ENCODE data around the gene SHH. TPM values are rescaled to one million over a fixed set of nuclear protein-coding genes. Genes with fewer than 3 reads are reported as not detected.

The SHH gene
- total and polyA plus RNA-seq, 2 of the 4 experiments (the other 2 are of a cell fraction) = under 0.01 to 0.03 TPM

- no peak overlapping the region for H2BK15ac ChIP-seq (ENCODE audit: low read depth, low read length)
- no TSS peak for BruUV-seq (replicated peaks)
- no peak overlapping the region for H2BK120ac ChIP-seq (ENCODE audit: low read depth, low read length)
- H3K9ac ChIP-seq (ENCODE audit: low read depth, low read length) = no peak overlapping the region
- H2BK5ac ChIP-seq (ENCODE audit: low read depth, low read length, poor library complexity, severe bottlenecking) = no peak overlapping the region
- no peak for DNase-seq
- H3K36me3 ChIP-seq (ENCODE audit: control insufficient read depth, insufficient read depth, low read length) = no peaks in the 10 kb centered on the region
- in situ Hi-C loops (cut with MboI; ENCODE audit: low sequenced_read_pairs) = no loop called here
- no peaks in the 10 kb centered on the region for H3K9me3 ChIP-seq (ENCODE audit: control insufficient read depth, insufficient read depth, low read length)
- no peak overlapping the region for H2AK9ac ChIP-seq (replicated peaks; ENCODE audit: low read depth, low read length, poor library complexity)
- no peak overlapping the region for H3K14ac ChIP-seq (replicated peaks; ENCODE audit: low read depth, low read length)
- no peak overlapping the region for H3K56ac ChIP-seq (ENCODE audit: extremely low read depth, insufficient read depth, low read length)
- H2AK5ac ChIP-seq (ENCODE audit: low read depth, low read length) = no peak overlapping the region
- H3K27me3 ChIP-seq (ENCODE audit: control insufficient read depth, insufficient read depth, low read length) = peaks cover 5% of the 10 kb centered on the region
- H3K23ac ChIP-seq (ENCODE audit: low read depth, low read length) = no peak overlapping the region
- H2AFZ ChIP-seq (replicated peaks; ENCODE audit: low read length, poor library complexity) = no peak overlapping the region
- no peak overlapping the region for H3K18ac ChIP-seq (ENCODE audit: low read depth, low read length)
- POLR2A ChIA-PET (ENCODE audit: unreplicated experiment) = no interaction called here
- H4K20me1 ChIP-seq (ENCODE audit: insufficient read depth, low read length) = no peaks in the 10 kb centered on the region
- CTCF ChIA-PET = no interaction called here
- no peaks in the 10 kb centered on the region for H3K79me1 ChIP-seq (ENCODE audit: low read depth in 1 of 2, low read length in 2 of 2)
- H4K8ac ChIP-seq (ENCODE audit: low read depth in 2 of 2, low read length in 2 of 2) = no peak overlapping the region
- H4K5ac ChIP-seq (ENCODE audit: low read depth, low read length) = no peak overlapping the region
- no peak overlapping the region for H3K4me2 ChIP-seq (ENCODE audit: low read depth, low read length)
- H2BK20ac ChIP-seq (ENCODE audit: low read depth, low read length) = no peak overlapping the region
- H4K91ac ChIP-seq (ENCODE audit: insufficient read depth, low read depth, low read length) = no peak overlapping the region
- H3K27ac ChIP-seq (ENCODE audit: insufficient read depth, low read length) = no peak overlapping the region
- H3K4me1 ChIP-seq (ENCODE audit: control insufficient read depth, insufficient read depth, low read length) = no peaks in the 10 kb centered on the region
- intact Hi-C loops (cut with micrococcal nuclease) = loop anchor here (10.0 kb wide), 1 partner anchor 1344 kb away; the partner anchor contains the start of gene UBE3C
- WGBS, 2 experiments (ENCODE audit: extremely low coverage in 2 of 2, insufficient read length in 1 of 2) = no CpG with 5 or more reads among the region's 8 CpGs
- dilution Hi-C loops (cut with HindIII; ENCODE audit: low sequenced_read_pairs, unreplicated experiment) = no loop called here
- peaks cover 4% of the 10 kb centered on the region; the same call in 1 of the 2 replicates for H3K9me1 ChIP-seq (ENCODE audit: insufficient read depth, low read length)
- no peak overlapping the region for H3K4me3 ChIP-seq (ENCODE audit: insufficient read depth, low read depth, low read length)
- no peak for ATAC-seq (ENCODE audit: low read depth)
- H3K4ac ChIP-seq (ENCODE audit: low read depth, low read length) = no peak overlapping the region
- TF ChIP-seq CHD1 (IDR thresholded peaks at IDR 0.05; ENCODE audit: low read depth, low read length) = no peak
- TF ChIP-seq RCOR1 (IDR thresholded peaks at IDR 0.05; ENCODE audit: insufficient replicate concordance, low read length) = no peak
- TF ChIP-seq SMC3 (IDR thresholded peaks at IDR 0.05; ENCODE audit: low read depth, low read length) = no peak
- TF ChIP-seq MAZ (IDR thresholded peaks at IDR 0.05; ENCODE audit: borderline replicate concordance, low read depth, low read length) = no peak
- no peak for TF ChIP-seq POLR2A (IDR thresholded peaks at IDR 0.05; ENCODE audit: low read depth, low read length)
Measured at GRCh38 chr7:155790666-155791065, 21.6 kb downstream of the SHH start.
